Endothelial cell of umbilical vein (primary cell): ENCODE measurements around the gene L3MBTL4. TPM values are rescaled to one million over a fixed set of nuclear protein-coding genes. Genes with fewer than 3 reads are reported as not detected.

Experiments
- BruUV-seq: library from RNA; stranded (reverse); fragments of 400-500 nt; replicated peaks from 2 replicates; lab custom pipeline; 2021; lab: Mats Ljungman, UMichigan
- CTCF ChIA-PET: fragments of 300-600, 350-600 bp; sonication (Branson Sonifier 250); formaldehyde crosslinking; loops from one replicate; lab custom pipeline; 2021; ENCODE audit warnings: antibody characterized with exemption, inconsistent platforms; lab: Charles Lee
- POLR2A ChIA-PET: fragments of 300-600, 350-600 bp; sonication (Branson Sonifier 250); formaldehyde crosslinking; loops from one replicate; lab custom pipeline; 2021; ENCODE audit warnings: antibody characterized with exemption, inconsistent platforms; lab: Charles Lee
- DNase-seq: peaks from one replicate; pipeline ENCODE4 v3.0.0-alpha.2; 2011; ENCODE audit warnings: low read depth, low spot score
- FAIRE-seq: peaks from 2 replicates; lab custom pipeline; 2011; peaks lifted over from hg19 to GRCh38; lab: Jason Lieb, UNC
- H2AFZ ChIP-seq: 2 replicates; pipeline ENCODE4 v1.6.0; 2012; ENCODE audit warnings: low read depth, low read length, control low read depth, inconsistent platforms
- H3K27ac ChIP-seq: 2 replicates; pipeline ENCODE4 v1.5.1; 2011; ENCODE audit warnings: low read depth, mild to moderate bottlenecking, control low read depth, low read length, moderate library complexity; ENCODE audit not compliant: insufficient read depth
- H3K27me3 ChIP-seq, 2 experiments: 2 replicates each; pipeline versions ENCODE4 v1.6.0 to v1.6.1; 2011; ENCODE audit warnings: low read length in 2 of 2, mixed read lengths in 1 of 2; ENCODE audit not compliant: control insufficient read depth in 2 of 2, insufficient read depth in 2 of 2
- H3K36me3 ChIP-seq, 2 experiments: 2 replicates in 1 of 2; 3 replicates in 1 of 2; pipeline ENCODE4 v1.5.1; 2011; ENCODE audit warnings: low read length in 2 of 2, mild to moderate bottlenecking in 1 of 2, moderate library complexity in 1 of 2; ENCODE audit not compliant: control insufficient read depth in 2 of 2, insufficient read depth in 2 of 2; ENCODE audit errors: extremely low read depth in 1 of 2
- H3K4me1 ChIP-seq: 3 replicates; pipeline ENCODE4 v1.5.1; 2011; ENCODE audit warnings: mild to moderate bottlenecking, low read length; ENCODE audit not compliant: control insufficient read depth, insufficient read depth; ENCODE audit errors: extremely low read depth
- H3K4me2 ChIP-seq: 2 replicates; pipeline ENCODE4 v1.6.1; 2011; ENCODE audit warnings: low read length, control low read depth, mixed read lengths; ENCODE audit not compliant: insufficient read depth
- H3K4me3 ChIP-seq, 3 experiments: fragments of 200-600 bp in 1 of 3; sonication (generic), shearing (Covaris generic) in 1 of 3; replicated peaks in 1 of 3; 2 replicates each; pipeline ENCODE4 v1.5.1; 2011 to 2016; ENCODE audit warnings: control low read depth in 3 of 3, low read length in 3 of 3, mild to moderate bottlenecking in 2 of 3, inconsistent platforms in 1 of 3, low read depth in 1 of 3, moderate library complexity in 1 of 3; ENCODE audit not compliant: insufficient read depth in 1 of 3
- H3K79me2 ChIP-seq: 2 replicates; pipeline ENCODE4 v1.6.0; 2012; ENCODE audit warnings: low read length, inconsistent platforms; ENCODE audit not compliant: control insufficient read depth, insufficient read depth
- H3K9ac ChIP-seq: replicated peaks from 2 replicates; pipeline ENCODE3; 2011; ENCODE audit warnings: low read length, control low read depth; ENCODE audit not compliant: insufficient read depth; ENCODE audit errors: extremely low read depth
- H3K9me1 ChIP-seq: replicated peaks from 3 replicates; pipeline ENCODE4 v1.6.0; 2011; ENCODE audit warnings: mild to moderate bottlenecking, low read length; ENCODE audit not compliant: control insufficient read depth, insufficient read depth; ENCODE audit errors: extremely low read depth
- H3K9me3 ChIP-seq: replicated peaks from 2 replicates; pipeline ENCODE4 v1.5.1; 2012; ENCODE audit warnings: low read length, inconsistent platforms; ENCODE audit not compliant: control insufficient read depth, insufficient read depth
- H4K20me1 ChIP-seq: replicated peaks from 2 replicates; pipeline ENCODE3; 2011; ENCODE audit warnings: mild to moderate bottlenecking, low read length; ENCODE audit not compliant: control insufficient read depth, insufficient read depth; ENCODE audit errors: extremely low read depth
- EZH2 ChIP-seq: IDR thresholded peaks from 2 replicates; pipeline ENCODE4 v1.6.1; 2012; ENCODE audit warnings: borderline replicate concordance, low read depth, mild to moderate bottlenecking, moderate library complexity, low read length, inconsistent platforms; ENCODE audit not compliant: severe bottlenecking
- FOS ChIP-seq: IDR thresholded peaks from 2 replicates; pipeline ENCODE4 v1.6.1; 2011; ENCODE audit warnings: mild to moderate bottlenecking, low read length, moderate library complexity, borderline replicate concordance; ENCODE audit not compliant: insufficient read depth
- GATA2 ChIP-seq: IDR thresholded peaks from 2 replicates; pipeline ENCODE4 v1.7.0; 2011; ENCODE audit warnings: low read depth, mild to moderate bottlenecking, moderate library complexity, mixed read lengths, low read length; ENCODE audit not compliant: insufficient read length, insufficient read depth
- JUN ChIP-seq: IDR thresholded peaks from 2 replicates; pipeline ENCODE4 v1.6.1; 2011; ENCODE audit warnings: borderline replicate concordance, low read depth; ENCODE audit not compliant: insufficient read length, insufficient read depth
- MYC ChIP-seq: IDR thresholded peaks from one replicate; pipeline ENCODE4 v1.6.1; 2011; ENCODE audit warnings: mild to moderate bottlenecking, low read depth, low read length
- POLR2A ChIP-seq: IDR thresholded peaks from 2 replicates; pipeline ENCODE4 v1.6.1; 2012; ENCODE audit warnings: low read depth, mild to moderate bottlenecking, control low read depth, low read length
- POLR2AphosphoS5 ChIP-seq: IDR thresholded peaks from 2 replicates; pipeline ENCODE4 v1.6.1; 2012; ENCODE audit warnings: low read depth, mild to moderate bottlenecking, control low read depth, low read length, moderate library complexity; ENCODE audit not compliant: insufficient read depth
- dilution Hi-C: fragments of 300-500 bp; cut with MboI; formaldehyde crosslinking; loops from one replicate; pipeline ENCODE4 v1.15.0; 2019; ENCODE audit warnings: low sequenced_read_pairs; ENCODE audit not compliant: extremely low pct_ligation_motif_present
- intact Hi-C: fragments of 100-400 bp; cut with micrococcal nuclease; formaldehyde crosslinking; loops from one replicate; pipeline ENCODE4 v1.10.0; 2022
- polyA plus RNA-seq, 4 experiments: library from polyadenylated mRNA; depleted of rRNA in 3 of 4; stranded (reverse) in 3 of 4; unstranded in 1 of 4; fragments of >200 nt; gene quantifications; 2 replicates each; pipeline versions ENCODE4 v1.2.1 to v1.2.3, GENCODE V29; 2011 to 2012; ENCODE audit warnings: missing spikeins in 1 of 4
- total RNA-seq: library from RNA; stranded (reverse); gene quantifications from 2 replicates; pipeline ENCODE4 v1.2.3, GENCODE V29; 2021
- TF ChIP-seq, protein P1 (sequence below), 2 donors: IDR thresholded peaks; 1 replicate in 1 of 2; 2 replicates in 1 of 2; pipeline ENCODE4 v1.5.1; 2011; ENCODE audit warnings: low read length in 2 of 2, mild to moderate bottlenecking in 2 of 2, moderate library complexity in 2 of 2, control low read depth in 1 of 2, inconsistent platforms in 1 of 2, low read depth in 1 of 2; ENCODE audit not compliant: insufficient read depth in 1 of 2; ENCODE audit errors: extremely low read depth in 1 of 2
- TF ChIP-seq, protein P2 (sequence below): IDR thresholded peaks from 2 replicates; pipeline ENCODE4 v1.6.1; 2011; ENCODE audit not compliant: insufficient read depth, insufficient read length

L3MBTL4 gene
- total and polyA plus RNA-seq, 2 donors (not counting 3 experiments of a cell fraction or from before 2014, with no cell fraction given): 0.80 TPM; not detected in 1

DNA sequence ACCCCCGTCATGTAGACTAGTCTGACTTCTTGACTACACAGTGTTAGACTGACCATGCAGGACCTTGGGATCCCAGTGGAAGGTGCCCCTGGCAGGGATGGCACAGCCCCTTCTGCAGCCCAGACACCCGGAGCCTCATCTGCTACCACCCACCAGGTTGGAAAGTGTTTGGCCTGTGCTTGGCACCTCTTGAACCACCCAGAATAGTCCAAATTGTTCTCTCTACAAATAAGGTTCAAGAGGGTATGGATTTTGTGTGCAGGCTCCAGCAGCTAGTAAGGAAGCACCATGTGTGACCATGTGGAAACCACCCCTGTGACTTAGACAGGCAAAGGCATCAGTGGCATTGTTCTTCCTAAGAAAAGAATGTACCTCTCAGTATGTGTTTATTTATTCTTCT, 18.4 kb downstream of the L3MBTL4 start:
- CTCF ChIA-PET: no interaction called here
- Histone ChIP-seq H3K9ac (no peak overlapping the region), H3K27ac (no peak overlapping the region), H3K4me2 (no peak overlapping the region), H3K4me3 (no peak overlapping the region), H3K79me2 (no peaks in the 10 kb centered on the region), H3K36me3 (no peaks in the 10 kb centered on the region), H3K9me3 (no peaks in the 10 kb centered on the region), H2AFZ (no peak overlapping the region), H3K4me1 (no peaks in the 10 kb centered on the region), H4K20me1 (no peaks in the 10 kb centered on the region), H3K9me1 (no peaks in the 10 kb centered on the region), H3K27me3 (no peaks in the 10 kb centered on the region)
- TF ChIP-seq EZH2 (no peak), FOS (no peak), GATA2 (no peak), JUN (no peak), POLR2AphosphoS5 (no peak), POLR2A (no peak), MYC (no peak)
- TF ChIP-seq, protein P1, sequence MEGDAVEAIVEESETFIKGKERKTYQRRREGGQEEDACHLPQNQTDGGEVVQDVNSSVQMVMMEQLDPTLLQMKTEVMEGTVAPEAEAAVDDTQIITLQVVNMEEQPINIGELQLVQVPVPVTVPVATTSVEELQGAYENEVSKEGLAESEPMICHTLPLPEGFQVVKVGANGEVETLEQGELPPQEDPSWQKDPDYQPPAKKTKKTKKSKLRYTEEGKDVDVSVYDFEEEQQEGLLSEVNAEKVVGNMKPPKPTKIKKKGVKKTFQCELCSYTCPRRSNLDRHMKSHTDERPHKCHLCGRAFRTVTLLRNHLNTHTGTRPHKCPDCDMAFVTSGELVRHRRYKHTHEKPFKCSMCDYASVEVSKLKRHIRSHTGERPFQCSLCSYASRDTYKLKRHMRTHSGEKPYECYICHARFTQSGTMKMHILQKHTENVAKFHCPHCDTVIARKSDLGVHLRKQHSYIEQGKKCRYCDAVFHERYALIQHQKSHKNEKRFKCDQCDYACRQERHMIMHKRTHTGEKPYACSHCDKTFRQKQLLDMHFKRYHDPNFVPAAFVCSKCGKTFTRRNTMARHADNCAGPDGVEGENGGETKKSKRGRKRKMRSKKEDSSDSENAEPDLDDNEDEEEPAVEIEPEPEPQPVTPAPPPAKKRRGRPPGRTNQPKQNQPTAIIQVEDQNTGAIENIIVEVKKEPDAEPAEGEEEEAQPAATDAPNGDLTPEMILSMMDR (IDR thresholded peaks at IDR 0.05; ENCODE audit: extremely low read depth in 1 of 2, insufficient read depth in 1 of 2, low read depth in 1 of 2, low read length in 2 of 2): no peak
- TF ChIP-seq, protein P2, sequence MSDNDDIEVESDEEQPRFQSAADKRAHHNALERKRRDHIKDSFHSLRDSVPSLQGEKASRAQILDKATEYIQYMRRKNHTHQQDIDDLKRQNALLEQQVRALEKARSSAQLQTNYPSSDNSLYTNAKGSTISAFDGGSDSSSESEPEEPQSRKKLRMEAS: no peak
- DNase-seq (no peak), FAIRE-seq (no peak)
- POLR2A ChIA-PET: no interaction called here
- intact Hi-C loops (loop anchor here (10.0 kb wide), 1 partner anchor 99 kb away; no protein-coding TSS in a partner anchor), dilution Hi-C loops (no loop called here)
- BruUV-seq: no TSS peak
